HepG2 (cell line): ENCODE data around the gene PHF19. TPM values are rescaled to one million over a fixed set of nuclear protein-coding genes. Genes with fewer than 3 reads are reported as not detected.

Experiments used
- ATAC-seq: fragments of 200-7000 bp; cut with Tn5 transposase; 3 replicates; pipeline ENCODE4 v1.9.1; 2020; ENCODE audit warnings: mild to moderate bottlenecking, moderate library complexity
- BruUV-seq: library from RNA; stranded (reverse); fragments of 400-500 nt; replicated peaks from 2 replicates; lab custom pipeline; 2021; lab: Mats Ljungman, UMichigan
- CTCF ChIA-PET: fragments of 300-600 bp; formaldehyde crosslinking; extraction: SDS; loops from one replicate; lab custom pipeline; 2021; ENCODE audit warnings: low total read pairs, inconsistent platforms, low intra/inter-chr PET ratio; lab: Yijun Ruan, JAX
- POLR2A ChIA-PET: fragments of 350-600 bp; sonication (Branson Sonifier 250); formaldehyde crosslinking; loops from one replicate; lab custom pipeline; 2020; ENCODE audit warnings: antibody characterized with exemption, inconsistent platforms; lab: Yijun Ruan, JAX
- DNase-seq: peaks from one replicate; pipeline ENCODE4 v3.0.0-alpha.2; 2015; ENCODE audit warnings: low spot score
- FAIRE-seq: peaks from 3 replicates; lab custom pipeline; 2011; peaks lifted over from hg19 to GRCh38; lab: Jason Lieb, UNC
- H2AFZ ChIP-seq: one replicate; pipeline ENCODE4 v1.6.1; 2011; ENCODE audit warnings: low read length, inconsistent platforms
- H3K27ac ChIP-seq: fragments of 300-600 bp; 3 replicates; pipeline ENCODE4 v1.8.0; 2011; ENCODE audit warnings: mixed run types, mild to moderate bottlenecking, mixed read lengths, low read length, inconsistent platforms; ENCODE audit not compliant: insufficient read depth; ENCODE audit errors: extremely low read length
- H3K27me3 ChIP-seq, 2 experiments: fragments of 200-600 bp in 1 of 2; 2 replicates in 1 of 2; 3 replicates in 1 of 2; pipeline versions ENCODE4 v1.6.0 to v1.8.0; 2011; ENCODE audit warnings: low read length in 2 of 2, mild to moderate bottlenecking in 2 of 2, moderate library complexity in 2 of 2, inconsistent platforms in 1 of 2; ENCODE audit not compliant: insufficient read depth in 2 of 2, control insufficient read depth in 1 of 2
- H3K36me3 ChIP-seq, 2 experiments: fragments of 200-600 bp in 1 of 2; replicated peaks in 1 of 2; 2 replicates in 1 of 2; 3 replicates in 1 of 2; pipeline versions ENCODE4 v1.5.1 to v1.8.0; 2011; ENCODE audit warnings: low read length in 2 of 2, inconsistent platforms in 1 of 2; ENCODE audit not compliant: insufficient read depth in 2 of 2, control insufficient read depth in 1 of 2
- H3K4me1 ChIP-seq: 2 replicates; pipeline ENCODE4 v1.5.1; 2012; ENCODE audit warnings: low read length, inconsistent platforms; ENCODE audit not compliant: insufficient read depth
- H3K4me2 ChIP-seq: 2 replicates; pipeline ENCODE4 v1.6.0; 2011; ENCODE audit warnings: low read depth, low read length, inconsistent platforms
- H3K4me3 ChIP-seq, 3 experiments: fragments of 200-600 bp in 1 of 3; sonication (generic), shearing (Covaris generic) in 1 of 3; replicated peaks in 1 of 3; 2 replicates each; pipeline ENCODE4 v1.5.1; 2011 to 2016; ENCODE audit warnings: low read length in 3 of 3, inconsistent platforms in 2 of 3, low read depth in 2 of 3, mild to moderate bottlenecking in 2 of 3, control low read depth in 1 of 3, mixed read lengths in 1 of 3; ENCODE audit not compliant: insufficient read depth in 1 of 3
- H3K79me2 ChIP-seq: one replicate; pipeline ENCODE4 v1.6.1; 2011; ENCODE audit warnings: low read length, inconsistent platforms; ENCODE audit not compliant: insufficient read depth
- H3K9ac ChIP-seq: 2 replicates; pipeline ENCODE4 v1.6.0; 2011; ENCODE audit warnings: mild to moderate bottlenecking, low read depth, low read length, inconsistent platforms; ENCODE audit not compliant: insufficient read depth
- H3K9me3 ChIP-seq: 2 replicates; pipeline ENCODE4 v1.5.1; 2012; ENCODE audit warnings: mild to moderate bottlenecking, low read length
- H4K20me1 ChIP-seq: 2 replicates; pipeline ENCODE4 v1.6.0; 2011; ENCODE audit warnings: inconsistent platforms, mild to moderate bottlenecking, low read length, moderate library complexity; ENCODE audit not compliant: insufficient read depth
- FOXO1 ChIP-seq: sonication (generic); formaldehyde crosslinking; IDR thresholded peaks from 2 replicates; pipeline ENCODE4 v1.4.0; 2020; ENCODE audit warnings: missing genetic modification reagents
- ISX ChIP-seq: sonication (generic); formaldehyde crosslinking; conservative IDR thresholded peaks from 2 replicates; pipeline ENCODE4 v1.5.0; 2020; ENCODE audit warnings: missing genetic modification reagents
- KDM5B ChIP-seq: sonication (generic); formaldehyde crosslinking; IDR thresholded peaks from 2 replicates; pipeline ENCODE4 v1.4.0; 2020; ENCODE audit warnings: missing genetic modification reagents, mild to moderate bottlenecking, borderline replicate concordance
- KLF9 ChIP-seq: IDR thresholded peaks from 2 replicates; pipeline ENCODE4 v1.6.1; 2016; ENCODE audit warnings: low read depth
- MIXL1 ChIP-seq: IDR thresholded peaks from 2 replicates; pipeline ENCODE4 v1.6.1; 2016
- NFIB ChIP-seq: sonication (generic); formaldehyde crosslinking; IDR thresholded peaks from 2 replicates; pipeline ENCODE4 v1.9.0; 2021; ENCODE audit warnings: missing genetic modification reagents, mild to moderate bottlenecking, borderline replicate concordance
- SRF ChIP-seq: IDR thresholded peaks from 2 replicates; pipeline ENCODE4 v1.6.1; 2011; ENCODE audit warnings: mild to moderate bottlenecking, low read depth, low read length, moderate library complexity
- TSC22D2 ChIP-seq: sonication (generic); formaldehyde crosslinking; IDR thresholded peaks from 2 replicates; pipeline ENCODE4 v1.5.1; 2020; ENCODE audit warnings: missing genetic modification reagents, mild to moderate bottlenecking, borderline replicate concordance
- ZNF282 ChIP-seq: fragments of 450-650 bp; IDR thresholded peaks from 2 replicates; pipeline ENCODE4 v1.6.1; 2018; ENCODE audit not compliant: partially characterized antibody
- ZNF629 ChIP-seq: sonication (generic); formaldehyde crosslinking; conservative IDR thresholded peaks from 2 replicates; pipeline ENCODE4 v1.5.0; 2020; ENCODE audit warnings: missing genetic modification reagents
- ZSCAN25 ChIP-seq: sonication (generic); formaldehyde crosslinking; IDR thresholded peaks from 2 replicates; pipeline ENCODE4 v1.8.0; 2022; ENCODE audit warnings: mild to moderate bottlenecking, missing genetic modification reagents
- WGBS: methylation state at CpG from one replicate; pipeline ENCODE4 v1.1.6; 2017; ENCODE audit warnings: low lambda C conversion rate; 5-methylcytosine and 5-hydroxymethylcytosine counted together
- in situ Hi-C: cut with HindIII; loops from 2 replicates; pipeline ENCODE4 v1.10.0; 2017; ENCODE audit warnings: low pct_unique_long_range_greater_than_20kb; ENCODE audit not compliant: extremely low pct_ligation_motif_present
- intact Hi-C: fragments of 100-400 bp; cut with micrococcal nuclease; formaldehyde crosslinking; loops from one replicate; pipeline ENCODE4 v1.10.0; 2022; ENCODE audit not compliant: unreplicated experiment
- polyA plus RNA-seq, 8 experiments: library from polyadenylated mRNA; depleted of rRNA in 3 of 8; stranded (reverse) in 7 of 8; unstranded in 1 of 8; fragments of >200 nt; fragmentation: Illumina TruSeq in 4 of 8; extraction: Trizol in 4 of 8; gene quantifications; 2 replicates each; pipeline versions ENCODE4 v1.2.1 to v1.2.3, GENCODE V29; 2011 to 2016; ENCODE audit warnings: low read depth in 4 of 8, missing spikeins in 1 of 8, mixed read lengths in 1 of 8; ENCODE audit not compliant: insufficient read depth in 1 of 8
- total RNA-seq, 5 experiments: library from RNA; depleted of rRNA; stranded (reverse); fragments of >200 nt; fragmentation: Illumina TruSeq; extraction: Trizol; gene quantifications; 2 replicates each; pipeline ENCODE4 v1.2.3, GENCODE V29; 2016; ENCODE audit warnings: low read depth in 1 of 5
- TF ChIP-seq, protein P1 (sequence below): sonication (generic); formaldehyde crosslinking; IDR thresholded peaks from 2 replicates; pipeline ENCODE4 v1.5.1; 2020; ENCODE audit warnings: missing genetic modification reagents, mild to moderate bottlenecking, borderline replicate concordance

PHF19 gene
- total and polyA plus RNA-seq, 2 of the 13 experiments (the other 11 are each of a cell fraction or from before 2014, with no cell fraction given): 29.7 to 41.3 TPM

- Histone ChIP-seq H3K4me1 (peaks cover 31% of the 10 kb centered on the region), H3K9me3 (no peaks in the 10 kb centered on the region), H3K4me3 (no peak overlapping the region), H3K4me2 (no peak overlapping the region), H3K27ac (no peak overlapping the region), H3K27me3 (peaks cover 3 to 15% of the 10 kb centered on the region in 2 experiments; a peak in 3 of 5 replicates), H3K9ac (no peak overlapping the region), H2AFZ (no peak overlapping the region), H3K79me2 (no peaks in the 10 kb centered on the region), H4K20me1 (no peaks in the 10 kb centered on the region), H3K36me3 (no peaks in the 10 kb centered on the region)
- WGBS: 63% methylated on average over 2 of the region's 2 CpGs
- DNase-seq (no peak), ATAC-seq (no peak), FAIRE-seq (no peak)
- intact Hi-C loops: no loop called here
- CTCF ChIA-PET: no interaction called here
- POLR2A ChIA-PET: interaction anchor here (0.8 to 1.3 kb wide), 2 partner anchors 10 to 20 kb away, joined by 3 read pairs; no protein-coding TSS in a partner anchor
- in situ Hi-C loops: no loop called here
- no TSS peak for BruUV-seq
- TF ChIP-seq KLF9 (CRISPR knock-in tag) (no peak), ZNF282 (no peak), ZNF629 (CRISPR knock-in tag) (peak; percentile 82), MIXL1 (CRISPR knock-in tag) (no peak), ZSCAN25 (CRISPR knock-in tag) (no peak)
Observed at GRCh38 chr9:120895951-120896350, 19.0 kb upstream of the PHF19 start.

DNA sequence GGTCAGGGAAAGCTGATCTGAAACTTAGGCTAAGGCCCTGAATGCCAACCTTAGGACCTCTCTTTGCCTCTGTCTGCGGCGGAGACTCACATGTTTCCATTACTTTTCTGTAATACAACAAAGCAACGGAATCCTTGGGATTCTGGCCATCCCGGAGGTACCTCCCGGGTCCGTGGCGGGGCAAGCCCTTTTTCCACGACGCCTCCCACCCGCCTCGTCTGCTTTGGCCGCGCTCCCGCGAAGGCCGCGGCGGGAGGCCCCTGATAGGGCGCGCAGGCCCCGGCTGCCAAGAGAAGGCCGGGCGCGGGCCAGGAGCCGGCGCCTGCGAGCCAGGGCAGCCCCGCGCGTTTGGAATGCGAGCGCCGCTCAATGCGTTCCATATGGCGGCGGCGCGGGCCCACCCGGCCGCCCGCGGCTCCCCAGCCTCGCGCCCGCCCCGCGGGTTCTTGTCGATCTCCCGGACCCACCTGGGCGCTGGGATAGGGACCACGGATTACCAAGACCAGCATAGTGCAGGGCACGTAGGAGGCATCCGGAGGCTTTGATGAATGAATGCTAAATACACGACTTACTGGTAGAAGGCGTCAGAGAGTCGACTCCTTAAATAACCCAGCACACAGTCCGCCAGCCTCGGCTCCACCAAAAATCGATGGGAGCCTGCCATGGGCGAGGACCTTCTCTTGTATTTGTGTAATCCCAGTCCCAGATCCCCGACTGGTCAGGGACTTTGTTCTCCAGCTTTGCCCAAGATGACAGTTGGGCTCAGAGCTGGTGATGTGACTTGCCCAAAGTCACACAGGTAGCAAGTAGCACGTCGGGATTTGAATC, 17.5 kb upstream of the PHF19 start:
- H3K9ac ChIP-seq: no peak overlapping the region
- intact Hi-C loops: loop anchor here (5.0 kb wide), 1 partner anchor 33 kb away; the partner anchor contains the start of gene TRAF1
- no peak overlapping the region for H3K4me3 ChIP-seq
- no peaks in the 10 kb centered on the region for H3K36me3 ChIP-seq
- POLR2A ChIA-PET: no interaction called here
- no peaks in the 10 kb centered on the region for H4K20me1 ChIP-seq
- no peaks in the 10 kb centered on the region for H3K79me2 ChIP-seq
- H3K4me2 ChIP-seq: no peak overlapping the region
- no peak overlapping the region for H2AFZ ChIP-seq
- in situ Hi-C loops: no loop called here
- no peaks in the 10 kb centered on the region for H3K9me3 ChIP-seq
- no TSS peak for BruUV-seq
- 84% methylated on average over 61 of the region's 63 CpGs for WGBS
- TF ChIP-seq SRF (no peak), TSC22D2 (no peak), ISX (no peak), FOXO1 (CRISPR knock-in tag) (no peak), NFIB (CRISPR knock-in tag) (no peak), KDM5B (CRISPR knock-in tag) (no peak)
- TF ChIP-seq, protein P1, sequence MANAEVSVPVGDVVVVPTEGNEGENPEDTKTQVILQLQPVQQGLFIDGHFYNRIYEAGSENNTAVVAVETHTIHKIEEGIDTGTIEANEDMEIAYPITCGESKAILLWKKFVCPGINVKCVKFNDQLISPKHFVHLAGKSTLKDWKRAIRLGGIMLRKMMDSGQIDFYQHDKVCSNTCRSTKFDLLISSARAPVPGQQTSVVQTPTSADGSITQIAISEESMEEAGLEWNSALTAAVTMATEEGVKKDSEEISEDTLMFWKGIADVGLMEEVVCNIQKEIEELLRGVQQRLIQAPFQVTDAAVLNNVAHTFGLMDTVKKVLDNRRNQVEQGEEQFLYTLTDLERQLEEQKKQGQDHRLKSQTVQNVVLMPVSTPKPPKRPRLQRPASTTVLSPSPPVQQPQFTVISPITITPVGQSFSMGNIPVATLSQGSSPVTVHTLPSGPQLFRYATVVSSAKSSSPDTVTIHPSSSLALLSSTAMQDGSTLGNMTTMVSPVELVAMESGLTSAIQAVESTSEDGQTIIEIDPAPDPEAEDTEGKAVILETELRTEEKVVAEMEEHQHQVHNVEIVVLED (CRISPR knock-in tag): no peak
- H3K4me1 ChIP-seq: peaks cover 46% of the 10 kb centered on the region
- ATAC-seq (no peak), DNase-seq (no peak), FAIRE-seq (no peak)
- CTCF ChIA-PET: no interaction called here
- no peak overlapping the region for H3K27ac ChIP-seq
- peaks cover 3 to 15% of the 10 kb centered on the region in 2 experiments; a peak in 3 of 5 replicates for H3K27me3 ChIP-seq
